Activated gamma-delta T cell treated with Interleukin-2 at 50 U/mL for 16 hours (primary cell): ENCODE measurements around the gene PIAS4.
"Not testable (repeated sequence)": the region's sequence is repeated elsewhere in the genome, so short reads cannot be mapped to it uniquely, and the experiment has no call there.

Experiments used
- DNase-seq: peaks from one replicate; pipeline ENCODE4 v3.0.0-alpha.2; 2020

Gene PIAS4

GRCh38 chr19:3998667-3999412 is 8.7 kb upstream of the PIAS4 start:
- not testable (repeated sequence) for DNase-seq

- DNase-seq: not testable (repeated sequence)
Measured at GRCh38 chr19:4000798-4001197, 6.7 kb upstream of the PIAS4 start.

GRCh38 chr19:4005436-4005835 is 2.1 kb upstream of the PIAS4 start:
- DNase-seq: not testable (repeated sequence)

GRCh38 chr19:4007836-4008539 is 452 bp downstream of the PIAS4 start:
- DNase-seq: no peak

- DNase-seq: no peak
Measured at GRCh38 chr19:4009990-4010807, 2.7 kb downstream of the PIAS4 start.

- no peak for DNase-seq
Measured at GRCh38 chr19:4010808-4011110, 3.2 kb downstream of the PIAS4 start.

GRCh38 chr19:4011430-4011829 is 3.9 kb downstream of the PIAS4 start:
- DNase-seq: not testable (repeated sequence)

GRCh38 chr19:4012092-4012974 is 4.8 kb downstream of the PIAS4 start:
- no peak for DNase-seq

GRCh38 chr19:4012975-4013634 is 5.6 kb downstream of the PIAS4 start:
- DNase-seq: no peak

- DNase-seq: no peak
Measured at GRCh38 chr19:4013886-4014540, 6.5 kb downstream of the PIAS4 start.

- DNase-seq: no peak
Measured at GRCh38 chr19:4014541-4015491, 7.3 kb downstream of the PIAS4 start.

GRCh38 chr19:4015705-4016402 is 8.3 kb downstream of the PIAS4 start:
- DNase-seq: no peak

GRCh38 chr19:4016486-4016885 is 8.9 kb downstream of the PIAS4 start:
- no peak for DNase-seq

- no peak for DNase-seq
Measured at GRCh38 chr19:4016903-4017638, 9.5 kb downstream of the PIAS4 start.

GRCh38 chr19:4018140-4018613 is 10.6 kb downstream of the PIAS4 start:
- no peak for DNase-seq

- DNase-seq: no peak
Measured at GRCh38 chr19:4018775-4019504, 11.4 kb downstream of the PIAS4 start.

- no peak for DNase-seq
Measured at GRCh38 chr19:4019578-4019977, 12.0 kb downstream of the PIAS4 start.
